A549 (cell line): ENCODE results near the gene GMDS. TPM values are rescaled to one million over a fixed set of nuclear protein-coding genes. Genes with fewer than 3 reads are reported as not detected.
A peak's percentile ranks its signal among the peaks of the same experiment; 100 is the strongest.

Source experiments
- ATAC-seq, 2 experiments: fragments of 200-7000 bp in 1 of 2; fragments of >200 bp in 1 of 2; cut with Nextera tagmentation in 1 of 2; cut with Tn5 transposase in 1 of 2; 3 replicates each; pipeline versions ENCODE4 v1.8.0 to v1.9.1; 2018 to 2020; ENCODE audit warnings: mild to moderate bottlenecking in 1 of 2, moderate library complexity in 1 of 2
- CTCF ChIA-PET: fragments of 300-600 bp; sonication (Branson Sonifier 250); formaldehyde crosslinking; extraction: SDS; loops from one replicate; lab custom pipeline; 2021; ENCODE audit warnings: antibody characterized with exemption, inconsistent platforms; lab: Yijun Ruan, JAX
- POLR2A ChIA-PET: fragments of 350-600 bp; formaldehyde crosslinking; extraction: SDS; loops from one replicate; lab custom pipeline; 2021; ENCODE audit warnings: antibody characterized with exemption, inconsistent platforms; lab: Yijun Ruan, JAX
- DNase-seq, 2 experiments: peaks; one replicate each; pipeline versions ENCODE4 v3.0.0 to v3.0.0-alpha.2; 2011 to 2016; ENCODE audit warnings: low read depth in 1 of 2, low spot score in 1 of 2
- FAIRE-seq: peaks from 2 replicates; lab custom pipeline; 2011; peaks lifted over from hg19 to GRCh38; lab: Jason Lieb, UNC
- H3K27ac ChIP-seq, 2 experiments: fragments of >200 bp; sonication (Bioruptor Twin); formaldehyde crosslinking; 3 replicates each; pipeline ENCODE4 v1.5.1; 2016 to 2017
- H3K4me1 ChIP-seq: fragments of >200 bp; sonication (Bioruptor Twin); formaldehyde crosslinking; 3 replicates; pipeline ENCODE4 v1.6.1; 2016
- H3K4me2 ChIP-seq: fragments of >200 bp; sonication (Bioruptor Twin); formaldehyde crosslinking; 3 replicates; pipeline ENCODE4 v1.6.1; 2016
- H3K4me3 ChIP-seq: fragments of >200 bp; sonication (Bioruptor Twin); formaldehyde crosslinking; 3 replicates; pipeline ENCODE4 v1.5.1; 2016
- H3K9me3 ChIP-seq: fragments of >200 bp; sonication (Bioruptor Twin); formaldehyde crosslinking; 3 replicates; pipeline ENCODE4 v1.6.1; 2016
- BCL3 ChIP-seq: fragments of >200 bp; sonication (Bioruptor Twin); formaldehyde crosslinking; IDR thresholded peaks from 3 replicates; pipeline ENCODE4 v1.6.1; 2016
- CEBPB ChIP-seq, 2 experiments: fragments of >200 bp in 1 of 2; sonication (Bioruptor Twin) in 1 of 2; formaldehyde crosslinking in 1 of 2; IDR thresholded peaks; 2 replicates each; pipeline ENCODE4 v1.6.1; 2012 to 2016
- CTCF ChIP-seq: fragments of >200 bp; sonication (Bioruptor Twin); formaldehyde crosslinking; IDR thresholded peaks from 3 replicates; pipeline ENCODE4 v1.5.1; 2016
- E2F6 ChIP-seq: IDR thresholded peaks from 2 replicates; pipeline ENCODE4 v1.6.1; 2012; ENCODE audit warnings: low read depth, borderline replicate concordance
- EHF ChIP-seq: fragments of 250-450 bp; sonication (Bioruptor Pico); IDR thresholded peaks from 2 replicates; pipeline ENCODE4 v1.5.0; 2020; ENCODE audit warnings: mild to moderate bottlenecking
- EHMT2 ChIP-seq: fragments of 200-600 bp; sonication (generic); IDR thresholded peaks from 2 replicates; pipeline ENCODE4 v1.6.1; 2016; ENCODE audit warnings: antibody characterized with exemption, low read depth, mild to moderate bottlenecking, moderate library complexity
- EP300 ChIP-seq, 2 experiments: fragments of >200 bp; sonication (Bioruptor Twin); formaldehyde crosslinking; IDR thresholded peaks; 2 replicates in 1 of 2; 3 replicates in 1 of 2; pipeline ENCODE4 v1.6.1; 2016 to 2017
- ESRRA ChIP-seq: fragments of 150-350 bp; IDR thresholded peaks from 2 replicates; pipeline ENCODE4 v1.6.1; 2014; ENCODE audit warnings: mild to moderate bottlenecking, low read length, borderline replicate concordance
- GATA3 ChIP-seq: IDR thresholded peaks from 2 replicates; pipeline ENCODE4 v1.6.1; 2012; ENCODE audit warnings: borderline replicate concordance
- HDAC2 ChIP-seq: fragments of 200-600 bp; sonication (generic); IDR thresholded peaks from 2 replicates; pipeline ENCODE4 v1.6.1; 2016
- HEYL ChIP-seq: fragments of 250-450 bp; sonication (Bioruptor Pico); IDR thresholded peaks from 2 replicates; pipeline ENCODE4 v1.8.0; 2021; ENCODE audit warnings: mild to moderate bottlenecking, moderate library complexity
- HMGXB4 ChIP-seq: fragments of 250-450 bp; sonication (Bioruptor Pico); IDR thresholded peaks from 2 replicates; pipeline ENCODE4 v1.5.0; 2021; ENCODE audit warnings: mild to moderate bottlenecking, moderate library complexity, borderline replicate concordance
- HOXA7 ChIP-seq: fragments of 250-450 bp; sonication (Bioruptor Pico); IDR thresholded peaks from 2 replicates; pipeline ENCODE4 v1.5.0; 2020; ENCODE audit warnings: mild to moderate bottlenecking, moderate library complexity
- HOXB13 ChIP-seq: fragments of 250-450 bp; sonication (Bioruptor Pico); IDR thresholded peaks from 2 replicates; pipeline ENCODE4 v1.5.0; 2020; ENCODE audit warnings: low read depth, mild to moderate bottlenecking, moderate library complexity
- HOXB5 ChIP-seq: fragments of 250-450 bp; sonication (Bioruptor Pico); IDR thresholded peaks from 2 replicates; pipeline ENCODE4 v1.5.0; 2020; ENCODE audit warnings: mild to moderate bottlenecking, moderate library complexity
- JUN ChIP-seq, 2 experiments: fragments of >200 bp; sonication (Bioruptor Twin); formaldehyde crosslinking; IDR thresholded peaks; 2 replicates in 1 of 2; 3 replicates in 1 of 2; pipeline ENCODE4 v1.6.1; 2016 to 2017
- KDM1A ChIP-seq: fragments of 200-600 bp; sonication (generic); IDR thresholded peaks from 2 replicates; pipeline ENCODE4 v1.6.1; 2016; ENCODE audit warnings: low read depth, mild to moderate bottlenecking
- MAFK ChIP-seq: fragments of 450-650 bp; IDR thresholded peaks from 2 replicates; pipeline ENCODE4 v1.6.1; 2014; ENCODE audit not compliant: partially characterized antibody
- NFE2L2 ChIP-seq: fragments of 150-350 bp; conservative IDR thresholded peaks from 2 replicates; pipeline ENCODE4 v1.6.1; 2014; ENCODE audit warnings: low read length
- NR3C1 ChIP-seq: fragments of >200 bp; sonication (Bioruptor Twin); formaldehyde crosslinking; IDR thresholded peaks from 3 replicates; pipeline ENCODE4 v1.6.1; 2017
- PHF8 ChIP-seq: fragments of 200-600 bp; sonication (generic); IDR thresholded peaks from 2 replicates; pipeline ENCODE4 v1.6.1; 2016; ENCODE audit warnings: low read depth, mild to moderate bottlenecking, antibody characterized with exemption, moderate library complexity, borderline replicate concordance
- RARB ChIP-seq: fragments of 250-450 bp; sonication (Bioruptor Pico); IDR thresholded peaks from 2 replicates; pipeline ENCODE4 v1.8.0; 2021; ENCODE audit warnings: mild to moderate bottlenecking, moderate library complexity
- REST ChIP-seq: fragments of 200-600 bp; sonication (generic); IDR thresholded peaks from 2 replicates; pipeline ENCODE4 v1.6.1; 2016; ENCODE audit warnings: antibody characterized with exemption, mild to moderate bottlenecking, moderate library complexity
- TFCP2L1 ChIP-seq: fragments of 250-450 bp; sonication (Bioruptor Pico); IDR thresholded peaks from 2 replicates; pipeline ENCODE4 v1.5.0; 2021; ENCODE audit warnings: mild to moderate bottlenecking
- WGBS: methylation state at CpG from one replicate; pipeline ENCODE4 v1.1.6; 2017; ENCODE audit errors: missing lambda C conversion rate; 5-methylcytosine and 5-hydroxymethylcytosine counted together
- polyA plus RNA-seq, 4 experiments: library from polyadenylated mRNA; depleted of rRNA in 3 of 4; stranded (reverse); fragments of >200 nt; fragmentation: RNase III in 1 of 4; extraction: RNeasy Plus Mini Kit Qiagen cat#74134 plus additional on column Dnase treatment in 1 of 4; gene quantifications; 2 replicates in 3 of 4; 3 replicates in 1 of 4; pipeline ENCODE4 v1.2.3, GENCODE V29; 2011 to 2017

The GMDS gene
- polyA plus RNA-seq, 2 of the 4 experiments (the other 2 are of a cell fraction), result 9.9 to 12.4 TPM

- DNase-seq (no peak), ATAC-seq (no peak), FAIRE-seq (no peak)
- POLR2A ChIA-PET, result no interaction called here
- WGBS, result 72% methylated on average over 8 of the region's 8 CpGs
- Histone ChIP-seq H3K4me3 (no peak overlapping the region), H3K4me2 (no peak overlapping the region), H3K27ac (no peak overlapping the region), H3K9me3 (no peaks in the 10 kb centered on the region), H3K4me1 (peaks cover 15% of the 10 kb centered on the region)
- CTCF ChIA-PET, result interaction anchor here (0.9 kb wide), 1 partner anchor 617 kb away, joined by 3 read pairs; no protein-coding TSS in a partner anchor
- no peak for TF ChIP-seq HEYL (CRISPR knock-in tag)
- no peak for TF ChIP-seq TFCP2L1 (CRISPR knock-in tag)
- no peak for TF ChIP-seq HOXB13
- TF ChIP-seq RARB, result no peak
- no peak for TF ChIP-seq BCL3
- TF ChIP-seq CEBPB (IDR thresholded peaks at IDR 0.05), result no peak
- TF ChIP-seq PHF8, result no peak
- TF ChIP-seq NR3C1, result no peak
- TF ChIP-seq KDM1A, result no peak
- TF ChIP-seq EHF (CRISPR knock-in tag), result no peak
- no peak for TF ChIP-seq HOXB5
- TF ChIP-seq EP300 (IDR thresholded peaks at IDR 0.05), result no peak
- TF ChIP-seq EHMT2, result no peak
Observed at GRCh38 chr6:1592852-1593251, 652.6 kb downstream of the GMDS start.

GRCh38 chr6:1591926-1592325 is 653.5 kb downstream of the GMDS start:
- no peak for DNase-seq
- Histone ChIP-seq H3K9me3 (no peaks in the 10 kb centered on the region), H3K4me2 (no peak overlapping the region), H3K27ac (no peak overlapping the region), H3K4me1 (peaks cover 5% of the 10 kb centered on the region), H3K4me3 (no peak overlapping the region)
- ATAC-seq, result no peak
- CTCF ChIA-PET, result interaction anchor here (0.9 kb wide), 2 partner anchors 20 to 618 kb away, joined by 3 read pairs; no protein-coding TSS in a partner anchor
- WGBS, result 68% methylated on average over 6 of the region's 6 CpGs
- POLR2A ChIA-PET, result no interaction called here
- no peak for FAIRE-seq
- TF ChIP-seq HOXB5, result no peak
- TF ChIP-seq ESRRA, result no peak
- TF ChIP-seq GATA3, result no peak

- DNase-seq (no peak), ATAC-seq (no peak), FAIRE-seq (no peak)
- H3K9me3 ChIP-seq, result no peaks in the 10 kb centered on the region
- ChIA-PET CTCF (no interaction called here), POLR2A (no interaction called here)
- peak; percentile 48 for TF ChIP-seq MAFK
- TF ChIP-seq HMGXB4 (CRISPR knock-in tag), result no peak
- TF ChIP-seq CEBPB (IDR thresholded peaks at IDR 0.05), result no peak
- no peak overlapping the region for H3K27ac ChIP-seq
- no peak overlapping the region for H3K4me3 ChIP-seq
- WGBS, result 89% methylated on average over 5 of the region's 5 CpGs
- no peak overlapping the region for H3K4me2 ChIP-seq
- H3K4me1 ChIP-seq, result no peaks in the 10 kb centered on the region
Observed at GRCh38 chr6:1591243-1591642, 654.2 kb downstream of the GMDS start.

- FAIRE-seq, result no peak
- 83% methylated on average over 8 of the region's 9 CpGs for WGBS
- TF ChIP-seq REST (no peak), NFE2L2 (no peak), HDAC2 (no peak), JUN (IDR thresholded peaks at IDR 0.05) (no peak), CTCF (no peak), HOXA7 (no peak), E2F6 (no peak)
Observed at GRCh38 chr6:1590580-1590979, 654.8 kb downstream of the GMDS start.

More at GRCh38 chr6:1590580-1590979, 654.8 kb downstream of the GMDS start:
- Histone ChIP-seq H3K9me3 (no peaks in the 10 kb centered on the region), H3K4me2 (no peak overlapping the region), H3K4me3 (no peak overlapping the region), H3K4me1 (no peaks in the 10 kb centered on the region), H3K27ac (no peak overlapping the region)
- DNase-seq (no peak), ATAC-seq (no peak)
- ChIA-PET POLR2A (no interaction called here), CTCF (no interaction called here)
